CD4-positive, alpha-beta T cell treated with Interferon gamma for 1 hour (primary cell): Measurements from ENCODE around the gene COA1.
"Not testable (repeated sequence)": the region's sequence is repeated elsewhere in the genome, so short reads cannot be mapped to it uniquely, and the experiment has no call there.

ENCODE experiments used
- DNase-seq: peaks from one replicate; pipeline ENCODE4 v3.0.0-alpha.2; 2020

COA1 gene

DNA sequence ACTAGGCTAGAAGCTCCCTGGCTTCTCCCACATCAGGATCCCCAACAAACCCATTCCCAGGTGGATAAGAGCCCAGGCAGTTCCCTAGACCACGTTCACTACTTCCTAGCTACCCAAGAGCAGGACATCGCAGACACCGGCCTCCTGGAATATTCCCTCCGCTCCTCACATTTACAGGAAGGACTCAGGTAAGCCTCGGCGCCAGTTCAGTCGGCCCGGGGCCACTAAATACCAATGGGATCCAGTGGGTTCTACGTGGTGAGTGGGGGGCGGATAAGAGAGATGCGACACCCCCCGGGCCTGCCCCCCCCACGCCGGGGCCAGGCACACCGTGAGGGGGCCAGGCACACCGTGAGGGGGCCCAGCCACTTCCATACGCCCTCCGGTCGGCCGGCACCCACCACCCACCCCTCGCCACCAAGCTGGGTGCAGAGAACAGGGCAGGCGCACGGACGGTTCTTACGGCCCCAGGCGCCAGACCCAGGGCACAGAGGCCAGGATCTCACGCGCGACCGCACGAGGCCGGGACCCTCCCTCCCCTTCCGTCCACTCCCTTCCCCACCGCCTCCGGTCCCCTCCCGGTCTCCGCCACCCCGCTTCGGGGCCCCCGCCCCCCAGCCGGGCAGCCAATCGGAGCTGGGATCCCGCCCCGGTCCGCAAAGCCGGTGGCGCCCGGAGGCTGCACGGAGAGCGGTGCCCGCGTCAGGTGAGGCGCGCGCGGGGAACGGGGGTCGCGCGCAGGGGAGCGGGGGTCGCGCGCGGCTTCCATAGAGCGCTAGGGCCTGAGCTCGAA lies 28.9 kb upstream of the COA1 start, which contains the start of gene BLVRA:
BLVRA (plus strand) TSS at position 652 of the 793 bp plus-strand sequence. CDS start 12,479 bp downstream, outside the sequence.
- peak; percentile 63 for DNase-seq

GRCh38 chr7:43757073-43757720 lies 27.9 kb upstream of the COA1 start:
- DNase-seq: no peak

DNA sequence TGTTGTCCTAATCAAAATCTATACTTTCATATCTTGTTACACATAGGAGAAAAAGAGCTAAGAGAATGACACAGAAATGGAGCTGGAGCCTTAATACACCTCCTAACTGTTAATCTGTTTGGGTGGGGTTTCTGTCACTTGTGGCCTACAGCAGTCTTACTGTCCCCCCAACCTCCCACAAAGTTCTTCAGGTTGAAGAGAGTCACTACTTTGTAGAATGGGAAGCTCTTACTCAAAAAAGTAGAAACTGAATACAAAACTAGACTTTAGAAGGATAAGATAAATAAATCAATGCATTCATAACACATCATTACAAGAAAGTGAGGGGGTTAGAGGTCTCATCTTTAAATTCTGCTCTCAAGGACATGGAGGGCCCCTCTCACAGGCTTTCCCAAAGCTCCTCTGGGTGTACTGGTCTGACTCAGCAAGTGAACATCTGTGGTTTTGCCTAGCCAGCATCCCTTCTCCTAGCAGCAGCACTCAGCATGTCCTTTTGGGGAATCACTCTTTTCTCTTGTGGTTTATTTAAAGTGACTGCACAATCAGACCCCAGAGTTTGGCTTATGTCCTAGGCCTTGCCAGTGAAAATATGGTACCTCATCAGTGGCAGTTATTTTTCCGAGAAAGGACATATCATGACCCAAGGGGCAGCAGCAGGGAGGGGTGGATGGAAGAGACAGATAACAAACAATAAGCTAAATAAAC lies 27.2 kb upstream of the COA1 start:
- no peak for DNase-seq

GRCh38 chr7:43754596-43754995 lies 25.3 kb upstream of the COA1 start:
- no peak for DNase-seq

DNA sequence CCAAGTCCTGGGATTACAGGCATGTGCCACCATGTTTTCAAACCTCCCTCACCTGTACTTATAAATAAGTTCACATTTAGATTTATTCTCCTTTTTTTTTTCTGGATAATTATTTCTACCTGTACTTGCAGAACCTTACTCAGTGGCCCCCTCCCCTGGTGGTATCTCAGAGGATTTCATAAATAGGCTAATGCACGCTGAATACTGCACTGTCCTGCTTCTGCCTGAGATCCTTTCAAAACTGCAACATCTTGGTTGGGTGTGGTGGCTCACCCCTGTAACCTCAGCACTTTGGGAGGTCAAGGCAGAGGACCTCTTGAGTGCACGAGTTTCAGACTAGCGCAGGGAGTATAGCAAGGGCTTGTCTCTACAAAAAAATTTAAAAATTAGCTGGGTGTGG lies 24.5 kb upstream of the COA1 start:
- no peak for DNase-seq

- no peak for DNase-seq
Observed at GRCh38 chr7:43753271-43753810, 24.0 kb upstream of the COA1 start.

DNA sequence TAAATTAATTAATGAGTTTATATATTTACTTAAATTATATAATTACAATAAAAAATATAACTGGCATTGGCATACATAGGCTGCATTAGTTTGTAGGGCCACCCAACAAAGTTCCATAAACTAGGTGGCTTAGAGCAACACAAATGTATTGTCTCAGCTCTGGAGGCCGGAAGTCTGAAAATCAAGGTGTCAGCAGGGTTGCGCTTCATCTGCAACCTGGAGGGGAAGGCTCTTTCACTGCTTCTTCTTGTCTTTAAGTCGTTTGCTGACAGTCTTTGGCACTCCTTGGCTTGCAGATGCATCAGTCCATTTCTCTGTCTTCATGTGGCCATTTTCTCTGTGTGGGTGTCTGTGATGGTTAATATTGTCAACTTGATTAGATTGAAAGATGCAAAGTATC lies 23.1 kb upstream of the COA1 start:
- no peak for DNase-seq

GRCh38 chr7:43750016-43750887 lies 20.9 kb upstream of the COA1 start:
- no peak for DNase-seq

DNA sequence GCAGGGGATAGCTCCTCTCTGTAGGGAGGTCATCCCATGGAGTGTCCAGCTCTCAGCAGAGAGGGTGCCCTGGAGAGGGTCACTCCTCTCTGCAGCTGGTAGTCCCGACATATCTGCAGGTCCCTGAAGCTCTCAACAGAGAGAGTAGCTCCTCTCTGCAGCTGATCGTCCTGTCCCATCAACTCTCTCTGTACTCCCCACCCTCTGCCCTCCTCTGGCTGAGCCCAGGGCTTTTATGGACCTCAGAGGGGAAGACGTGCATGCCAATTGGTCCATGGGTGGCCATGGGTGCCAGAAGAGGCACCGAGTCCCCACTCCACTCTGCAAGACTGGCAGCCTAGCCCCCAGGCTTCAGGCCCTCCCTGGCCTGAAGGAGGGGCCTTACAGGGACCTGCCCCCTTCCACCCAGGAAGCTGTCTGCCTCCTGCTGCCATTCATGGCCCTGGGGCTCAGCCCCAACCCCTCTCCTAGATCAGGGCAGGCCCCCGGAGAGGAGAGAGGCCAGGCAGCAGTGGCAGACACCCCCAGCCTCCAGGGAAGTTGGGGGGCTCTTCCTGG lies 20.1 kb upstream of the COA1 start:
- no peak for DNase-seq

GRCh38 chr7:43747328-43748105 lies 18.2 kb upstream of the COA1 start:
- no peak for DNase-seq

- no peak for DNase-seq
Observed at GRCh38 chr7:43742692-43743091, 13.4 kb upstream of the COA1 start.

DNA sequence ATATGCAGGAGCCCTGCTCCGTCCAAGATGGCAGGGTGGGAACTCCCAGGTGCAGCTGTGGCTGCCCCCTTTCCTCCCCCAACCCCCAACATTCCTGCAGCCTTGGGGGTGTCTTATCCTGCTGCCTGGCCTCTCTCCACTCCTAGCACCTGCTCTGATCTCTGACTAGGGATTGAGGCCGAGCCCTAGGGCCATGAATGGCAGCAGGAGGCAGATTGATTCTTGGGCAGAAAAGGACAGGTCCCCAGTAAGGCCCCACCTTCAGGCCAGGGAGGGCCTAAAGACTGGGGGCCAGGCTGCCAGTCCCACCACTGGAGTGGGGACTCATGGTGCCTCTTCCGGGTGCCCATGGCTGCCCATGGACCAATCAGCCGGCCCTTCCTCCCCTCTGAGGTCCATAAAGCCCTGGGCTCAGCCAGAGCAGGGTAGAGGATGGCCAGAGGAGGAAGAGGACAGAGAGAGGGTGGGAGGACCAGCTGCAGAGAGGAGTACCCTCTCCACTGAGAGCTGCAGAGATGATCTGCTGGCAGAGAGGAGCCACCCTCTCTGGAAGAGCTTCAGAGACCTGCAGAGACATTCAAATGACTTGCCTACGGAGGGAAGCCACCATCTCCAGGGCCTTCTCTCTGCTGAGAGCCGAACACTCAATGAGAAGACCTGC lies 8.3 kb upstream of the COA1 start:
- DNase-seq: no peak

- DNase-seq: no peak
Observed at GRCh38 chr7:43735802-43736603, 6.7 kb upstream of the COA1 start.

- no peak for DNase-seq
Observed at GRCh38 chr7:43735403-43735801, 6.1 kb upstream of the COA1 start.

- not testable (repeated sequence) for DNase-seq
Observed at GRCh38 chr7:43734575-43735332, 5.4 kb upstream of the COA1 start.

GRCh38 chr7:43731494-43731893 lies 2.2 kb upstream of the COA1 start:
- not testable (repeated sequence) for DNase-seq

DNA sequence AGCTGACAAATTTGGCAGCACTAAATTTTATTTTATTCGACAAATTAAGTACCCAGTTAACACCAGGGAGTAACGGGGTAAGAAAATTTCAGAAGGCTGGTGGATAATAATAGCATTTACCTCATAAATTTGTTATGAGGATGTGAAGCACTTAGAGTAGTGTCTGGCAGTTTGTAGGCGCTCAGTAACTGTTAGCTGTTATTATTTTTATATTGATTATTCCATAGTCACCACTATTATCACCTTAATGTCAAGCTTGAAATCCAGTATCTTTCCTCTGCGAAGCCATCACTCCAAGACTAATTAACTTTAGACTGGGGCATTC lies 563 bp upstream of the COA1 start:
- DNase-seq: no peak

- no peak for DNase-seq
Observed at GRCh38 chr7:43727494-43727893, 1.8 kb downstream of the COA1 start.

DNA sequence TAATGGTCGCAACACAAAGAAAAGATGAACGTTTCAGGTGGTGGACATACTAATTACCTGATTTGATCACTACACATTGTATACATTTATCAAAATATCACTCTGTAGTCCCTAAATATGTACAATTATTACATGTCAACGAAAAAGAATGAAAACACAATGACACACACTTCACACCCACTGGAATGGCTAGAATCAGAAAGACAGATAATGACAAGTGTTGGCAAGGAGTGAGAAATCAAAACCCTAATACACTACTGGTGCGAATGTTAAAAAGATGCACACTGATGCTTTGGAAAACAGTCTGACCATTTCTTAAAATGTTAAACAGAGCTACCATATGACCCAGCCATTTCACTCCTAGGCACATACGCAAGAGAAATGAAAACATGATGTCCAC lies 2.3 kb downstream of the COA1 start:
- no peak for DNase-seq
